CD4-positive, alpha-beta T cell (primary cell): Measurements from ENCODE around the gene TNFRSF6B. TPM values are rescaled to one million over a fixed set of nuclear protein-coding genes. Genes with fewer than 3 reads are reported as not detected.

Source experiments
- ATAC-seq: fragments of 200-7000 bp; cut with Tn5 transposase; one replicate; pipeline ENCODE4 v1.10.0; 2022; ENCODE audit warnings: mild to moderate bottlenecking; ENCODE audit not compliant: poor library complexity
- CTCF ChIA-PET: fragments of 350-600 bp; sonication (Branson Sonifier 250); formaldehyde crosslinking; loops from one replicate; lab custom pipeline; 2021; ENCODE audit warnings: antibody characterized with exemption, inconsistent platforms; lab: Charles Lee
- POLR2A ChIA-PET: fragments of 350-600 bp; sonication (Branson Sonifier 250); formaldehyde crosslinking; loops from one replicate; lab custom pipeline; 2021; ENCODE audit warnings: antibody characterized with exemption, inconsistent platforms; lab: Charles Lee
- DNase-seq, 14 experiments: peaks; one replicate each; pipeline ENCODE4 v3.0.0-alpha.2; 2013 to 2020; ENCODE audit warnings: mixed read lengths in 2 of 14
- H3K27ac ChIP-seq, 2 donors: one replicate each; pipeline versions ENCODE4 v1.5.1 to v1.7.0; 2013; ENCODE audit warnings: low read length in 2 of 2, low read depth in 1 of 2, mild to moderate bottlenecking in 1 of 2
- H3K27me3 ChIP-seq, 2 experiments: 1 replicate in 1 of 2; 2 replicates in 1 of 2; pipeline versions ENCODE4 v1.6.1 to v1.7.0; 2013; ENCODE audit warnings: low read length in 2 of 2, control low read depth in 1 of 2, mild to moderate bottlenecking in 1 of 2, moderate library complexity in 1 of 2; ENCODE audit not compliant: insufficient read depth in 2 of 2, control insufficient read depth in 1 of 2
- H3K36me3 ChIP-seq: one replicate; pipeline ENCODE4 v1.6.1; 2013; ENCODE audit warnings: low read length, control low read depth; ENCODE audit not compliant: insufficient read depth
- H3K4me1 ChIP-seq: one replicate; pipeline ENCODE4 v1.6.1; 2013; ENCODE audit warnings: low read length, control low read depth; ENCODE audit not compliant: insufficient read depth
- H3K4me3 ChIP-seq: one replicate; pipeline ENCODE4 v1.5.1; 2013; ENCODE audit warnings: mild to moderate bottlenecking, low read length, moderate library complexity
- H3K9me3 ChIP-seq, 2 experiments: 1 replicate in 1 of 2; 2 replicates in 1 of 2; pipeline versions ENCODE4 v1.6.1 to v1.7.0; 2013; ENCODE audit warnings: low read length in 2 of 2, mild to moderate bottlenecking in 2 of 2, control low read depth in 1 of 2, moderate library complexity in 1 of 2; ENCODE audit not compliant: control insufficient read depth in 1 of 2, insufficient read depth in 1 of 2
- H3K27ac Mint-ChIP-seq: one replicate; pipeline ENCODE4 v1.8.0; 2020; ENCODE audit warnings: mixed read lengths
- H3K27me3 Mint-ChIP-seq: one replicate; pipeline ENCODE4 v1.8.0; 2021; ENCODE audit warnings: mixed read lengths
- H3K36me3 Mint-ChIP-seq: one replicate; pipeline ENCODE4 v1.8.0; 2021; ENCODE audit warnings: low read depth, mixed read lengths
- H3K4me1 Mint-ChIP-seq: one replicate; pipeline ENCODE4 v1.8.0; 2021; ENCODE audit warnings: low read depth, mixed read lengths
- H3K4me3 Mint-ChIP-seq: one replicate; pipeline ENCODE4 v1.8.0; 2020; ENCODE audit warnings: mild to moderate bottlenecking, mixed read lengths
- H3K9me3 Mint-ChIP-seq: one replicate; pipeline ENCODE4 v1.8.0; 2020; ENCODE audit warnings: mixed read lengths
- CTCF ChIP-seq: fragments of 200-600 bp; IDR thresholded peaks from one replicate; pipeline ENCODE4 v1.8.0; 2022; ENCODE audit warnings: antibody characterized with exemption, mild to moderate bottlenecking
- intact Hi-C, 2 experiments: fragments of 100-400 bp; cut with DNase I in 1 of 2; cut with micrococcal nuclease in 1 of 2; formaldehyde crosslinking; loops; one replicate each; pipeline versions ENCODE4 v1.15.1 to v1.9.0; 2023 to 2025; cut with DNase I, micrococcal nuclease
- total RNA-seq, 174 experiments: library from RNA in 2 of 174; stranded (reverse) in 2 of 174; gene quantifications; one replicate each; pipeline ENCODE4 v1.2.3 and lab custom pipeline; 2021 to 2026

The TNFRSF6B gene
- total RNA-seq, 2 experiments from 2014 or later: 2.5 to 2.6 TPM

GRCh38 chr20:63742381-63743024 lies 46.1 kb downstream of the TNFRSF6B start:
- no peak overlapping the region for H3K4me3 ChIP-seq
- ChIA-PET POLR2A (interaction anchor here (0.9 to 9.9 kb wide), 4 partner anchors 8 to 222 kb away, joined by 3 to 168 read pairs (median 61); partner anchors contain the start of genes ARFRP1, PPDPF, RTEL1 and ZGPAT), CTCF (interaction anchor here (1.2 to 1.9 kb wide), 2 partner anchors 35 to 36 kb away, joined by 3 to 5 read pairs; partner anchors contain the start of genes ARFRP1 and ZGPAT)
- no peaks in the 10 kb centered on the region for H3K27me3 ChIP-seq
- Mint-ChIP-seq H3K27ac (no peak overlapping the region), H3K36me3 (peaks cover 7% of the 10 kb centered on the region), H3K9me3 (no peaks in the 10 kb centered on the region), H3K4me3 (no peak overlapping the region), H3K4me1 (peaks cover 6% of the 10 kb centered on the region), H3K27me3 (no peaks in the 10 kb centered on the region)
- peaks cover 32% of the 10 kb centered on the region for H3K4me1 ChIP-seq
- H3K9me3 ChIP-seq: no peaks in the 10 kb centered on the region
- H3K27ac ChIP-seq: no peak overlapping the region
- intact Hi-C loops: loop anchor here in 1 of 2 experiments (5.0 kb wide), 1 partner anchor 85 kb away; the partner anchor contains the start of gene RTEL1
- no peak for TF ChIP-seq CTCF
- no peak for ATAC-seq
- peak in 1 of 14 experiments; percentile 32 for DNase-seq
- H3K36me3 ChIP-seq: peaks cover 40% of the 10 kb centered on the region

- TF ChIP-seq CTCF: no peak
- Mint-ChIP-seq H3K27ac (no peak overlapping the region), H3K9me3 (no peaks in the 10 kb centered on the region), H3K36me3 (peaks cover 7% of the 10 kb centered on the region), H3K4me1 (peaks cover 6% of the 10 kb centered on the region), H3K4me3 (peak overlapping the region; percentile 54), H3K27me3 (no peaks in the 10 kb centered on the region)
- DNase-seq: no peak
- ATAC-seq: no peak
- H3K4me3 ChIP-seq: no peak overlapping the region
- peaks cover 30% of the 10 kb centered on the region for H3K4me1 ChIP-seq
- intact Hi-C loops: loop anchor here in 1 of 2 experiments (5.0 kb wide), 1 partner anchor 86 kb away; the partner anchor contains the start of gene RTEL1
- no peaks in the 10 kb centered on the region for H3K9me3 ChIP-seq
- H3K27me3 ChIP-seq: no peaks in the 10 kb centered on the region
- peaks cover 36% of the 10 kb centered on the region for H3K36me3 ChIP-seq
- POLR2A ChIA-PET: interaction anchor here (1.1 kb wide), 1 partner anchor 223 kb away, joined by 4 read pairs; the partner anchor contains the start of gene PPDPF
- CTCF ChIA-PET: interaction anchor here (1.2 to 1.9 kb wide), 2 partner anchors 35 to 37 kb away, joined by 3 to 5 read pairs; partner anchors contain the start of genes ARFRP1 and ZGPAT
- no peak overlapping the region for H3K27ac ChIP-seq
These were observed 46.9 kb downstream of the TNFRSF6B start for GRCh38 chr20:63743210-63743970.

DNA sequence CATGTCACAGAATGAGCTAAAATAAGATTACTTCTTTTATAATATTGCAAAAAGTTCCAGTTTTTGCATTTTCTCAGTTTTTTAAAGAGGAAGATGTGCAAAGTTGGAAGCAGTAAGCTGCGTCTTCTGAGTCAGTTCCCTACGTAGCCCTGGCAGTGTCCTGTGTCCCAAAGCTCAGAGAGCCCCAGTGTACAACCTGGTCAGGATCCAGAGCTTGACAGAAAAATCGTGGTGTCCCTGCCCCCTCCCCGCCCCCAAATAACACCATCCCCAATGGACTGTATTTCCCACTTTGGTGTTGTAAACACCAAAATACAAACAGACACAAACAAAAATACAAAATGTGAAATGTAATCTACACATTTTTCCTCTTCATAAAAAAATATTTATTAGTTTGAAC lies 47.7 kb downstream of the TNFRSF6B start:
- peaks cover 22% of the 10 kb centered on the region for H3K4me1 ChIP-seq
- Mint-ChIP-seq H3K27me3 (no peaks in the 10 kb centered on the region), H3K4me3 (no peak overlapping the region), H3K27ac (no peak overlapping the region), H3K36me3 (peaks cover 7% of the 10 kb centered on the region), H3K9me3 (no peaks in the 10 kb centered on the region), H3K4me1 (peaks cover 12% of the 10 kb centered on the region)
- DNase-seq: no peak
- H3K27ac ChIP-seq: no peak overlapping the region
- H3K36me3 ChIP-seq: peaks cover 30% of the 10 kb centered on the region
- no peak overlapping the region for H3K4me3 ChIP-seq
- no peak for TF ChIP-seq CTCF
- no peaks in the 10 kb centered on the region for H3K27me3 ChIP-seq
- ChIA-PET POLR2A (no interaction called here), CTCF (interaction anchor here (0.5 to 1.2 kb wide), 2 partner anchors 36 to 37 kb away, joined by 3 to 5 read pairs; partner anchors contain the start of genes ARFRP1 and ZGPAT)
- intact Hi-C loops: loop anchor here in 1 of 2 experiments (5.0 kb wide), 1 partner anchor 87 kb away; the partner anchor contains the start of gene RTEL1
- ATAC-seq: no peak
- H3K9me3 ChIP-seq: no peaks in the 10 kb centered on the region
